ENCODE data around the gene TUBA8. TPM values are rescaled to one million over a fixed set of nuclear protein-coding genes. Genes with fewer than 3 reads are reported as not detected.
"Not testable (repeated sequence)": the region's sequence is repeated elsewhere in the genome, so short reads cannot be mapped to it uniquely, and the experiment has no call there.

Gene TUBA8
- total RNA-seq, 1 donor from 2014 or later = 7.3 TPM

DNA sequence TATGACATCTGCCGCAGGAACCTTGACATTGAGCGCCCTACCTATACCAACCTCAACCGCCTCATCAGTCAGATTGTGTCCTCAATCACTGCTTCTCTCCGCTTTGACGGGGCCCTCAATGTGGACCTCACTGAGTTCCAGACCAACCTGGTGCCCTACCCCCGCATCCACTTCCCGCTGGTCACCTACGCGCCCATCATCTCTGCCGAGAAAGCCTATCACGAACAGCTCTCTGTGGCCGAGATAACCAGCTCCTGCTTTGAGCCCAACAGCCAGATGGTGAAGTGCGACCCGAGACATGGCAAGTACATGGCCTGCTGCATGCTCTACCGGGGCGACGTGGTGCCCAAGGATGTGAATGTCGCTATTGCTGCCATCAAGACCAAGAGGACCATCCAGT is 16.0 kb downstream of the TUBA8 start:
- DNase-seq (ENCODE audit: low read depth, low spot score) = no peak

DNA sequence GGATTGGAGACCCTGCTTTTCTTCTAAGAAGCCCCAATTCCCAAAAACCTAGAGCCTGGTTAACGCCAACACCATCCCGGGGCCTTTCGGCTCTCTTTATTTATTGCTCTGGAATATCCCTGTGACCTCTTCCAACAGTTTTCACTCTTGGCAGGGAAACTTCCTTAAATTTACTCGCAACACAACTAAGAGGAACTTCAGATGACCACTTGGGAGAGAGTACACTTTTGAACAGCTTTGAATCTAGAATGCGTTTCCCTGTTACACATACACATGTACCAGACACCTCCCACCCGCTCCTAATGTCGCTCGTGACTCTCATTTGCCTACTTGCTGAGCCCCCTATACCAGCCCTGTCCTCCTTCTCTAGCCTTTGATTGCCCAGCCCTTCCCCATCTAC is 19.4 kb downstream of the TUBA8 start:
- no peak for DNase-seq (ENCODE audit: low read depth, low spot score)

DNA sequence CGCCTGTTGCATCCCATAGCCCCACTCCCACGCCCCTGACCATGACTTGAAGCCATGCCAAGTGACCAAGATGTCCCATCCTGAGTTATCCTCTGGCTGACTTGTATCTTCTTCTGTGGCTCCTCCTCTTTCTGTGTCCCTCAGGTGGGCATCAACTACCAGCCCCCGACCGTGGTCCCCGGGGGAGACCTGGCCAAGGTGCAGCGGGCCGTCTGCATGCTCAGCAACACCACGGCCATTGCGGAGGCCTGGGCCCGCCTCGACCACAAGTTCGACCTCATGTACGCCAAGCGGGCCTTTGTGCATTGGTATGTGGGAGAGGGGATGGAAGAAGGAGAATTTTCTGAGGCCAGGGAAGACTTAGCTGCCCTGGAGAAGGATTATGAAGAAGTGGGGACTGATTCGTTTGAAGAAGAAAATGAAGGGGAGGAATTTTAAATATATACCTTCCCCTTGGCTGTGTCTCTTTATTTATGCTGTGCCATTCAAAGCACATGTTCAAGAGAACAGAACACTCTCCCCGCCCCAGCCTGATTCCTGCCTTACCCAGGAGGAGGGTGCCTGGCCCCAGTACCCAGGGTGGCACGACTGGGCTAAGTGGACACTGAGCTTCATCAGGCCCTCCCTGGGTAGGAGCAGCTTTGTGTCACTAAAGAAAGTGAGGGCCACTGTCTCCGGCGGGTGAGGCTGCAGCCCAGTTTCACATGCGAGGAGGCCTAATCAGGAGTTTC is 20.3 kb downstream of the TUBA8 start:
- DNase-seq (ENCODE audit: low read depth, low spot score) = no peak

DNA sequence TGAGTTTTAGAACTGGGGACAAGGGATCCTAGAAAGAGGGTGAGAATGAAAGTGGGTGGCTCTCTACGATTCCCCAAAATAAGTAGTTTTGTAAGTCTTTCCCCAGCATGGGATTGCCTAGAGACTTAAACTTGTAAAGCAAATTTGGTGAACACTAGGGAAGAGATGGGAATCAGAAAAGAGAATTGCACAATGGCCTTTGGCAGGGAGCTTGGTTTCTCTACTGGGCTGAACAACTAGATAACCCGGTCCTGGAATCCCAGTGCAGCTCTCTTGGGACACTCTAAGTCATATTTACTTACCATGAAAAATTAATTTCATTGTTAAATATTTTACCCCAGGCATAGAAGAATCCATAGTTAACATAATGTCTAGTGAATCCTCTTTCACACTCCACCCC is 22.8 kb downstream of the TUBA8 start:
- no peak for DNase-seq (ENCODE audit: low read depth, low spot score)

DNA sequence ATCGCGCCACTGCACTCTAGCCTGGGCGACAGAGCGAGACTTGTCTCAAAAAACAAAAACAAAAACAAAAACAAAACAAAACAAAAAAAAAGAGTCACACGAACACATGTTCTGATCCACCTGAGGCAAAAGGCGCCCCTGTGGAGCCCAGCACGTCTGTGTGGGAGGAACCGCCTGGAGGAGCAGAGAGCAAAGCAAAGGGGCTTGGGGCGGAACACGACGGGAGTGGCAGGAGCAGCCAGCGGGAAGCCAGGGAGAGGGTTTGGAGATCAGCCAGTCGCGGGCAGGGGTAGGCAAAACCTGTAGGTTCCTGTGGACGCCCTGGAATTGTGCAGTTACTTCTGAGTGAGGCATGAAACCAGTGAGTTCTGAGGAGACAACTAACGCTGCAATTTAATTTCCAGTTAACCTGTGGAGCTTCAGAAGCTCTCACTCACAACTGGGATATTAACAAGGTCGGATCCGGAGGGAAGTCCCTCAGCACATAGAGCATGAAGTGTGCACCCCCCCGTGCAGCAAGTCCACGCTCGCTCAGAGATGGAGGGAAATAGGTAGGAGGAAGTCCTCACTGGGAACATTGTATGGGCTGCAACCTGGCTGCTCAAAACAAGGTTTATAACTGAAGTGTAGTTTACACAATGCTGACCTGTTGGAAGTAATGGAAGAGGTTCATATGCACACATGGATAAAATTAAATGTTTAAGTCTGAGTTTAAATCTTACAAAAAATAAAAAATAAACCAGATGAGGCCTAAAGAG is 26.1 kb downstream of the TUBA8 start:
- DNase-seq (ENCODE audit: low read depth, low spot score) = no peak

DNA sequence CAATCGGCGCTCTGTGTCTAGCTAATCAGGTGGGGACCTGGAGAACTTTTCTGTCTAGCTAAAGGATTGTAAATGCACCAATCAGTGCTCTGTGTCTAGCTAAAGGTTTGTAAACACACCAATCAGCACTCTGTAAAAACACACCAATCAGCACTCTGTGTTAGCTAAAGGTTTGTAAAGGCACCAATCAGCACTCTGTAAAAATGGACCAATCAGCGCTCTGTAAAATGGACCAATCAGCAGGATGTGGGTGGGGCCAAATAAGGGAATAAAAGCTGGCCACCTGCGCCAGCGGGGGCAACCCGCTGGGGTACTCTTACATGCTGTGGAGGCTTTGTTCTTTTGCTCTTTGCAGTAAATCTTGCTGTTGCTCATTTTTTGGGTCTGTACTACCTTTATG is 30.4 kb downstream of the TUBA8 start:
- DNase-seq (ENCODE audit: low read depth, low spot score) = not testable (repeated sequence)

DNA sequence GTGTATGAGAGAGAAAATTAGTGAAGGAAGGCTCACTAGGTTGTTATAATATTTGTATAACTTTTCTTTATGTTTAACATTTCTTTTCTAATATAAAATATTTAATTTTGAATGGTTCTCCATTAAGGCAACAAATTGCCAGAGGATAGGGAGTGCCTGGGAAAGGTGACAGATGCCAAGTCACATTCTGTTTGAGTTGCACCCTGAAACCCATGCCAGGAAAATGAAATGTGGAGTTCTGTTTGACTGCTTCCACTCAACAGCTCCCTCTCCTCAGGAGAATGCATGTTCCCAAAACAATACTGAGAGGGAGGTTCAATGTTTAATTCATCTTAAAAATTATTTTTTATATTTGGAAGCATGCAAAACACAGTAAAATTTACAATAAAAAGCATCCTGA is 33.5 kb downstream of the TUBA8 start:
- DNase-seq (ENCODE audit: low read depth, low spot score) = no peak

DNA sequence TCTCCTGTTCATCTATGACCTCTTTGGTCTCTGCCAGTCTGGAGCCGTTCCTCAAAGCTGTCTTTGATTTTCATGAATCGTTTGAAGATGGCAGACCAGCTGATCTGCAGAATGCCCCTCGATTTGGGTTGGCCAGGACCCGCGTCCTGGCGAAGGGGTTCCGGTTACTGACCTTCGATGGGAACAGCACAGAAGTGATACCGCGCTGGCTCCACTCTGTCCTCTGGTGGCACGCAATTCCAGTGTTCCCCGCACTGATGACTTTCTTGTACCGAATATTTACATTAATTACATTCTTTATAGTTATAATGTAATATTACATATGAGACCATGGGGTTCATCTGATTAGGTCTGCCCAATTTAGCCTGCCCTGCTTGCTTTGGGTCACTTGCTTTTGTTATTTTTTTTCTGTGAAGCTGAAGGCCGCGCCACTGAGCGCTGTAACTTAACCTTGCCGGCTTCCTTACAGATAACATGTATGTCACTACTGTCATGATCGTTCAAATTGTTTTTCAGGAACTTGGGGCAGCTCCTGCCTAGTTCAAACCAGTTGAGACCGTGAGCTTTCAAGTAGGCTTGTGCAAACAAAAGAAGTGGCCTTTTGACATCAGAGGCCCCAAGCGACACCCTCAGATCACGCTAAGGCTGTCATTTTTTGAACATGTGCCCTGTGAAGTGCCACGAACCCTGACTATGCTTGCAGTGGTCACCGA is 35.2 kb downstream of the TUBA8 start:
- DNase-seq (ENCODE audit: low read depth, low spot score) = no peak

DNA sequence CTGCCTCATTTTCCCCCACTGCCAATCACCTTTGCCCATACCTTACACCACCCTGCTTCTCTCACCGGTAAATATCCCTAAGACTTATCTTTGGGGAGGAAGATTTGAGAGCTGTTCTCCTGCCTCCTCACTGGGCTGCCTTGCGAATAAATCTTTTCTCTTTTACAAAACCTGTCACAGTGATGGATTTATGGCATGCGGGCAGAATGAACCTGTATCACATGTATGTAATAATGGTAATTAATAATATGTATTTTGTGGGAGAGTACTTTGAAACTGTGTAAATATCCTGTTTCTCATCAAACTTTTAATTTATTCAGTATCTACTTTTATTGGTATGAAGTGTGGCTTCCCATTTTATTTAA is 35.8 kb downstream of the TUBA8 start:
- no peak for DNase-seq (ENCODE audit: low read depth, low spot score)

DNA sequence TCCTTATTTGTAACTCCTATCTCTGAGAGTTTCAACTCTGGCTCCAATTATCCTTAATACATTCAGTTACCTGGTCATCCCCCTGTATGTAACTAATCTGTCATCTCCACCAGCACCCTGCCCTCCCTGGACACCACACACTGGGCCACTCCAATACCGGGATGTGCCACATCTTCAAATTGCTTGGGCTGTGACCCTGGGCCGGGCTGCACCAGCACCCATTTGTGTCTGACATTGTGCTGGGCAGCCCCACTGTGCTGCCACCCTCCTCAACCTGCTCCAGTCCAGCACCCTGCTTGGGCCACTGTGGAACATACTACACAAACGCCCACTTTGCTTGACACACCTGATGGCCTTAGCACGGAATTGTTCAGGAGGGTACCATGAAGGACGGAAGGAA is 37.2 kb downstream of the TUBA8 start:
- DNase-seq (ENCODE audit: low read depth, low spot score) = no peak

DNA sequence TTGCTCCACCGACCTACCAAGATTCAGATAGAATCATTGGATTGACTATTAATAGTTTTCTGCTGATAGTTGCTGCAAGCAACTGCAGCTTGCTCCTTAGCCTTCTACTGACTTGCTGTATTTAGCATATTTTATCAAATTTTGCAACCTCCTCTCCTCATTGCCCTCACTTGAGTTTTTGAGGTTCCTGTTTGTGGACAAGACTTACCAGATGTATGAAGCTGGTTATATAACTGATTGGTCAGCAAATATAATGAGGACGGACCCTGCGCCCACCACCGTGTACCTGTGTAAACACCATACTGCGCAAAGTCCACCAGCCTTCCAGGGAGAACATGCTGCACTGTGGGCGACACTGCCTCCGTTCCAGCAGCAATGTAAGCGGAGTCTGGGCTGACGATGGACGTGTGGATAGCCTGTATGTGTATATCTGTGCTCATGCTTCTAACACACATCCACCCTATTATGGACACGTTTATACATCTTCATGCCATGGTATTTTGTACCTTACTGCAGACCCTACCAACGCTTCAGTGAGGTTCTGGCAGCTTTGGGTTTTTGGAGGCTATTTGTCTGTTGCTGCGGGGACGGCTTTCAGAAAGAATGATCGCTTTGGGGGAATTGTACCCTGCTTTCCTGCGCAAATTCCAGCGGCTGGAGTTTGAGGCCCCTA is 37.8 kb downstream of the TUBA8 start:
- no peak for DNase-seq (ENCODE audit: low read depth, low spot score)

DNA sequence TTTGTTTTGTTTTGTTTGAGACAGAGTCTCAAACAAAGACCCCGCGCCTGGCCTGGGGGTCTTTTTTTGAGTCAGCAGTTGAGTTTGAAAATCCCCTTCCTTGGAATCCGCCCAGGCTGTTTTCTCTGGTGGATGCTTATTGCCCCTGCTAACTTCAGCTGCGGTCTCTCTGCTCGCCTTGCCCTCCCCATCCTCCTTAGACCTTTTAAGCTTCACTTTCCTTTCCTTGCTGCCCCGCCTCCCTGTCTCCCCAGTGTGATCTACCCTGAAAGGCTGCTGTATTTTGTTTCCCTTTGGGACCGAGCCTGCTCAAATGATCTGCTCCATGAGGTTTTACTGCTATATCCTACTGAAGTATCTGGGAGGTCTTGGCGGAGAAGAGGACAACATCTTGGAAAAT is 41.9 kb downstream of the TUBA8 start:
- DNase-seq (ENCODE audit: low read depth, low spot score) = no peak

DNA sequence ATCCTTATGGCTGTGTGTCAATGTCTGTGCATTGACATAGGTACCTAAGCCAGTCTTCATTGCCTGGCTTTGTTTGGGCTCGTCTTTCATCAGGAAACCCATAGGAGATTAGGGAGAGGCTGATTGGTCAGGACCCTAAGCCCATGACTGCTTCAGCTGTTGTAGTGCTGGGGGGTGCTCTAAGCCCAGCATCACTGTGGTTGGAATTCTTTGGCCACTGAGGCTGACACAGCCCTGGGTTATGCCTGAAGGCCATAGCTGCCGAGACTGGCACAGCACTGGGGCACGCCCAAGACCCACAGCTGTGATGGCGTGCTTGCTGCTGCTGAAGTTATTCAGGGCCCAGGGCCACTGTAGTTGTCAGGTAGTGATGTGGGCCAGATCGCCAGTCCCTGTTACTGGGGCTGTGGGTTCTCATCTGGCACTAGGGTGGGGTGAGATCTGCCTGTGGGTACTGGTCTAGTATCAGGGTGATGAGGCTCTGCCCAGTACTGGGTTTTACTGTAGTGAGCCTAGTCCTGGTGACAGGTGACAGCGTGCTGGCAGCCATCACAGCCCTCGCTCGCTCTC is 44.3 kb downstream of the TUBA8 start:
- no peak for DNase-seq (ENCODE audit: low read depth, low spot score)

DNA sequence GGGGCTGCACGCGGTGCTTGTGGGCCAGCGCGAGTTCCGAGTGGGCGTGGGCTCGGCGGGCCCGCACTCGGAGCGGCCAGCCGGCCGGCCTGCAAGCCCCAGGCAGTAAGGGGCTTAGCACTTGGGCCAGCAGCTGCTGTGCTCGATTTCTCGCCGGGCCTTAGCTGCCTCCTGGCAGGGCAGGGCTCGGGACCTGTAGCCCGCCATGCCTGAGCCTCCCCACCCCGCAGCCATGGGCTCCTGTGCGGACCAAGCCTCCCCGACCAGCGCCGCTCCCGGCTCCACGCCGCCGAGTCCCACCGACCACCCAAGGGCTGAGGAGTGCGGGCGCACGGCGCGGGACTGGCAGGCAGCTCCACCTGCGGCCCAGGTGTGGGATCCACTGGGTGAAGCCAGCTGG is 44.9 kb downstream of the TUBA8 start:
- not testable (repeated sequence) for DNase-seq (ENCODE audit: low read depth, low spot score)

DNA sequence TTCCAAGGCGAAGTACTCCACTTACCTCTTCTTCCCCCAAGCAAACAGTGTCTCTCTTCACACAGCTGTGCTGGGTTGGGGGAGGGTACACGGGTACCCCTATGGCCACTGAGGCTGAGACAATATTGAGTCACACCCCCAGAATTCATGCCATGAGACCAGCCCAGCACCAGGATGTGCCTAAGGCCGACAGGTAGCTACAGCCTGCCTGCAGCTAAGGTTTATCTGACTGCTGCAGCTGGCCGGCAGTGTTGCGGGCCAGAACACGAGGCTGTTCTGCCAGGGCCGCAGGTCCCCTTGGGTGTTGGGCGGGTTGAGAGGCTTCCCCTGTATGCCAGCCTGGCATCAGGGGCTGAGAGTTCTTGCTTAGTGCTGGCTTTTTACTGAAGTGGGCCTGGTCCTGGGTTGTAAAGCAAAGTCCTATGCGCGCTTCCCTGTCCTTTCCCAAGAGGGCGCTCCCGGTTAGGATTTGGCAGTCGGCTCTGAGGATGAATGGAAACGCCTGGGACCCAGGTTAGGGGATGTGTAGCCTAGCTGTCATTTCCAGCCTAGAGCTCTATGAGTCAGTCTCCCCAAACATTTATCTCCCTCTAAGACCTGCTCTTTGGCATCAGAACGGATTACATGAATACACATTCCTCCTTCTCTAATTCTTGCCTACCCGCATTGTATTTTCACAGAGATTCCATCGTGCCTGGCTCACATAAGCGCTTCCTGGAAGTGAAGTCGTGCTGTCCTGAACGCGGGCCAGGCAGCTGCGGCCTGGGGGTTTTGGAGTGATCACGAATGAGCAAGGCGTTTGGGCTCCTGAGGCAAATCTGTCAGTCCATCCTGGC is 46.5 kb downstream of the TUBA8 start:
- peak; percentile 80 for DNase-seq (ENCODE audit: low read depth, low spot score)

DNA sequence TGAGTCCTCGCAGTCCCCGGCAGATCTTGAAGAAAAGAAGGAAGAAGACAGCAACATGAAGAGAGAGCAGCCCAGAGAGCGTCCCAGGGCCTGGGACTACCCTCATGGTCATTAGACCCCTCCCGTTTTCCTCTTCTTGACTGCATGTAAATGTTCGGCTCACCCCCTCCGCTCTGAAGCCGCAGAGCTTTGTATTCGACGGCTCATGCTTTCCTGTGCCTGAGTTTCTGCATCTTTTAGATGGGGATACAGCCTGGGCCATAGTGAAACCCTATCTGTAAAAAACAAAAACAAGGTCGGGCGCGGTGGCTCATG is 47.1 kb downstream of the TUBA8 start:
- DNase-seq (ENCODE audit: low read depth, low spot score) = no peak

DNA sequence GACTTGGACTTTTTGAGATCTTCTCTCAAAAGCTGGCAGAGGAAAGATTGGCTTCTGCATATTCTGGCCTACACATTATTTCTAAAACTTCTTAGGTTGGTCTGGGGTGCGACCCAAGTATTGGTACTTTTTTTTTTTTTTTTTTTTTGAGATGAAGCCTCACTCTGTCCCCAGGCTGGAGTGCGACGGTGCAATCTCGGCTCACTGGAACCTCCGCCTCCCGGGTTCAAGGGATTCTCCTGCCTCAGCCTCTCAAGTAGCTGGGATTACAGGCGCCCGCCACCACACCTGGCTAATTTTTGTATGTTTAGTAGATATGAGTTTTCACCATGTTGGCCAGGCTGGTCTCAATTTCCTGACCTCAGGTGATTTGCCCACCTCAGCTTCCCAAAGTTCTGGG is 50.0 kb downstream of the TUBA8 start:
- not testable (repeated sequence) for DNase-seq (ENCODE audit: low read depth, low spot score)

DNA sequence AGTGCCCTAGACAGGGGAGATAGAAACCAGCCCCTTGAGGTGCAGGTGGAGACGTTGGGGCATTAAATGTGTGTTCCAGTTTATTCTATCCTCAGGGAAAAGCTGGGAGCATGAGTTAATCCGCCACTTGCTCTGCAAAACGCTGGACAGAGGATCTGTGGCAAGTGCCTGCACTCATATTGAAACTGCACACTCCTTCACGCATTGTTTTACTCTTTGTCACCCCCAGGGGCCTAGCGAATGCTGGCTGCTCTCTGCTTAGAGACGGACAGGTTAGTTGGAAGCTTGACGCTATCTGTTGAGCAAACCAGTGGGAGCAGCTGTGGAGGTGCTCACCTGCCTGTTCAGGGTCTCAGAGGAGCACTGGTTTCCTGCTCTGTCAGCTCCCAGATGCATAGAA is 53.2 kb downstream of the TUBA8 start:
- not testable (repeated sequence) for DNase-seq (ENCODE audit: low read depth, low spot score)

DNA sequence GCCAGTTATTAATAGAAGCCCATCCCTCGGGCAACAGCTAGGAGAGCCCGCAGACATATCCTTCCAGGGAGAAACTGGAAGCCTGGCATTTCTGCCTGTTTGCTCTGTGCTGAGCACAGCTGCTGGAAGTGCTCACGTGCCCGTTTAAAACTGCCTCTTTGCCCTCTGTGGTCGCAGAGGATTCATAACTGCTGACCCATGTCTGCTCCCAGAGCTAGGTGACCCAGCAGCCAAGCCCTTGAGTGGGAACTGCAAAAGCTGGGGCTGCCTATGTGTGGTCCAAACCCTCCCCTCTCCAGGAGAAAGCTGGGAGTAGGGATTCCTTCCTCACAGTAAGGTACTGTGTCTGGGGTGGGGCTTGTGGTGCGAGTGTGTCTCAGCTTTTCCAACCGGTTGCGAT is 54.0 kb downstream of the TUBA8 start:
- not testable (repeated sequence) for DNase-seq (ENCODE audit: low read depth, low spot score)

DNA sequence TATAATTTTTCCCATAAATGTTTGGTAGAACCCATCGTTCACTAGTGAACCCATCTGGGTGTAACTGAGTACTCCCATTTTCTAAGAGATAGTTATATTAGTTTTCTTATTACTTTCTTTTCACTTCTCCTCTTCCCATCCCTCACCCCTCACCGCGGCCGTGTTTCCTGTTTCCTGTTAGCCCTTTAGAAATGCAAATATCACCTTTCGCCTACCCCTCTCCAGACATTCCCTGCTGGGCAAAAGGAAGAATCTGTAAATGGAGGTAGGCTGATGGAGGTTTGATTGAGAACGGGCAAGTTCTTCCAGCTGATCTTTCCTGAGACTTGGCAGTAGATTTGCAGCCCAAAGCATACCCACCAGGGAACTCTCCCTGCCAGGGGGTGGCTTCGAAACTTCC is 54.7 kb downstream of the TUBA8 start:
- not testable (repeated sequence) for DNase-seq (ENCODE audit: low read depth, low spot score)

DNA sequence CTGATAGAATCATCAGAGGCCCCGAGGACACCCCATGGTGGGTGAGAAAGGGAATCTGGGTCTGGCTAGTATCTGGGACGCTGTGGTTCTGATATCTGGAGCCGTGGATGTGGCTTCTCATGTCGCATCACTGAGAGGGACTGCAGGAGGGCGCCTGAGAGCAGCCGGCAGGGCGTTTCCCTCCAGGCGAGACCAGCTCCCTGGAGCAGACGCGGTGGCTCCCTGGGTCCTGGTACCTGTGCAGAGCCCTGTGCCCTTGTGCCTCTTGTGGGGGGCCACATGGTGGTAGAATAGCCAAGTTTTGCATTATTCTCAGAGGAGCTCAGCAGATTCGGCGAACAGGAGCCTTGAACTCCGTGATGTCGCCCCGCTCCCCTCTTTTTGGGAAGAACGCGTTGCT is 59.7 kb downstream of the TUBA8 start:
- not testable (repeated sequence) for DNase-seq (ENCODE audit: low read depth, low spot score)
